AG04450 (cell line): Measurements from ENCODE around the gene SLC41A1. TPM values are rescaled to one million over a fixed set of nuclear protein-coding genes. Genes with fewer than 3 reads are reported as not detected.

Experiments
- CTCF ChIA-PET: fragments of 300-600, 350-600 bp; formaldehyde crosslinking; extraction: SDS; loops from one replicate; lab custom pipeline; 2022; ENCODE audit warnings: antibody characterized with exemption, inconsistent platforms; lab: Charles Lee
- POLR2A ChIA-PET: fragments of 350-600 bp; formaldehyde crosslinking; extraction: SDS; loops from one replicate; lab custom pipeline; 2021; ENCODE audit warnings: antibody characterized with exemption, inconsistent platforms; lab: Yijun Ruan, JAX
- DNase-seq: peaks from one replicate; pipeline ENCODE4 v3.0.0-alpha.2; 2011; ENCODE audit warnings: low read depth, low spot score
- H3K27ac ChIP-seq: one replicate; pipeline ENCODE4 v1.5.1; 2012; ENCODE audit warnings: low read depth, low read length, control low read depth
- H3K27me3 ChIP-seq: one replicate; pipeline ENCODE4 v1.6.0; 2012; ENCODE audit warnings: low read length; ENCODE audit not compliant: control insufficient read depth, insufficient read depth
- H3K4me3 ChIP-seq: 2 replicates; pipeline ENCODE4 v1.5.1; 2011; ENCODE audit warnings: mild to moderate bottlenecking, low read depth, low read length, control low read depth
- H3K9me3 ChIP-seq: 2 replicates; pipeline ENCODE4 v1.5.1; 2012; ENCODE audit warnings: low read length; ENCODE audit not compliant: control insufficient read depth, insufficient read depth
- CTCF ChIP-seq: IDR thresholded peaks from 2 replicates; pipeline ENCODE4 v1.5.1; 2011; ENCODE audit warnings: low read depth, low read length, control low read depth, inconsistent platforms
- polyA plus RNA-seq: library from polyadenylated mRNA; depleted of rRNA; stranded (reverse); fragments of >200 nt; gene quantifications from 2 replicates; pipeline ENCODE4 v1.2.3, GENCODE V29; 2011

SLC41A1 gene
- polyA plus RNA-seq, 1 experiment = 29.0 TPM

DNA sequence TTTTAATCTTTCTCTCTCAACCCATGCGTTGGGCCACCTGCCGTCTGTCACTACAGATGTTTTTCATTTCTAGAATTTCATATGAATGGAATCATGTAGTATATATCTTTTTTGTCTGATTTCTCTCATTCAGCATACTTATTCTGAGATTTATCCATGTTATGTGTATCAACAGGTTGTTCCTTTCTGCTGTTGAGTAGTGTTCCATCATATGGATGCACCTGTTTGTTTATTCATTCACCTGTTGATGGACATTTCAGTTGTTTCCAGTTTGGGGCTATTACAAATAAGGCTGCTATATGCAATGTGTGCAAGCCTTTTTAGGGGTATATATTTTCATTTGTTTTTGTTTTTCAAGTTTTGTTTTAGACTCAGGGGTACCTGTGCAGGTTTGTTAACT, 9.4 kb upstream of the SLC41A1 start:
- H3K27ac ChIP-seq = no peak overlapping the region
- POLR2A ChIA-PET = no interaction called here
- H3K4me3 ChIP-seq = no peak overlapping the region

DNA sequence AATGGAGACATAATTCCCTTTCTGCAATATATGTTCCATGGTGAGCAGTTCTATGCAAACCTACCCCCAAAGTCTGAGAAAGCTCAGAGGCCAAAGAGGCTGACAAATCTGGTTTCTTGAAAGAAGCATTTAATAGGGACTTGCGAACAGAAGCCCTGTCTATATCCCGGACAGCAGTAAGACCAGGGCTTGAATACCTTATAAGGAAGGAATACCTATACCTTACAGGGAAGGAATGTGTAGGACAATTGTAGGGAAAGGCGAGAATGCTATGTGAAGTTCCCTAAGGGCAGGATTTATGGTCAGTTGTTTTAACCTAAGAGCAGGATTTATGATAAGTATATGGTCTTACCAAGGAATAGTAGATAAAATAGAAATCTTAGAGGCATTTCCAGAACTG, 5.0 kb upstream of the SLC41A1 start:
- CTCF ChIA-PET = interaction anchor here (0.6 to 0.9 kb wide), 2 partner anchors 46 to 166 kb away, joined by 3 read pairs; no protein-coding TSS in a partner anchor
- Histone ChIP-seq H3K27me3 (peaks cover 10% of the 10 kb centered on the region), H3K9me3 (no peaks in the 10 kb centered on the region), H3K27ac (no peak overlapping the region), H3K4me3 (no peak overlapping the region)
- DNase-seq = no peak
- POLR2A ChIA-PET = no interaction called here
- no peak for TF ChIP-seq CTCF

More for the DNA sequence above, 9.4 kb upstream of the SLC41A1 start:
- H3K9me3 ChIP-seq = no peaks in the 10 kb centered on the region
- DNase-seq = no peak
- TF ChIP-seq CTCF = no peak
- CTCF ChIA-PET = no interaction called here
- peaks cover 27% of the 10 kb centered on the region for H3K27me3 ChIP-seq

GRCh38 chr1:205817364-205817763, 4.4 kb upstream of the SLC41A1 start:
- Histone ChIP-seq H3K4me3 (no peak overlapping the region), H3K27me3 (peaks cover 10% of the 10 kb centered on the region), H3K27ac (no peak overlapping the region), H3K9me3 (no peaks in the 10 kb centered on the region)
- CTCF ChIA-PET = interaction anchor here (0.6 to 1.2 kb wide), 3 partner anchors 46 to 167 kb away, joined by 3 read pairs; no protein-coding TSS in a partner anchor
- DNase-seq = no peak
- POLR2A ChIA-PET = no interaction called here
- no peak for TF ChIP-seq CTCF

DNA sequence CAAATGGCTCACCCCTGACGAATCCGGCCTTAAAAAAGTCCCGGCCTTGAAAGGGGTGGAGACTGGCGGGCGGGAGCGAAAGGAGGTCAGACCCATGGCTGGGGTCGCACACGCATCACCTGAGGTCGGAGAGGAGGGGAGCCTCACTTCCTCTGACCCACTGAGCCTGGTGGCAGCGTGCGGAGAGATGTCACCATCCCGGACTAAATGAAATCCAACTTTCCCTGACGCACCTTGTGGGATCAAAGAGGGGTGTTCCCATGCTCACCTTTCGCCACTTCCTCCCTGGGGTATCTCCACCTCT, 709 bp upstream of the SLC41A1 start:
- Histone ChIP-seq H3K4me3 (peak overlapping the region; percentile 83), H3K9me3 (no peaks in the 10 kb centered on the region), H3K27ac (no peak overlapping the region), H3K27me3 (peaks cover 5% of the 10 kb centered on the region)
- no peak for TF ChIP-seq CTCF
- POLR2A ChIA-PET = no interaction called here
- no peak for DNase-seq
- CTCF ChIA-PET = interaction anchor here (5.1 kb wide), 1 partner anchor 164 kb away, joined by 35 read pairs; no protein-coding TSS in a partner anchor

DNA sequence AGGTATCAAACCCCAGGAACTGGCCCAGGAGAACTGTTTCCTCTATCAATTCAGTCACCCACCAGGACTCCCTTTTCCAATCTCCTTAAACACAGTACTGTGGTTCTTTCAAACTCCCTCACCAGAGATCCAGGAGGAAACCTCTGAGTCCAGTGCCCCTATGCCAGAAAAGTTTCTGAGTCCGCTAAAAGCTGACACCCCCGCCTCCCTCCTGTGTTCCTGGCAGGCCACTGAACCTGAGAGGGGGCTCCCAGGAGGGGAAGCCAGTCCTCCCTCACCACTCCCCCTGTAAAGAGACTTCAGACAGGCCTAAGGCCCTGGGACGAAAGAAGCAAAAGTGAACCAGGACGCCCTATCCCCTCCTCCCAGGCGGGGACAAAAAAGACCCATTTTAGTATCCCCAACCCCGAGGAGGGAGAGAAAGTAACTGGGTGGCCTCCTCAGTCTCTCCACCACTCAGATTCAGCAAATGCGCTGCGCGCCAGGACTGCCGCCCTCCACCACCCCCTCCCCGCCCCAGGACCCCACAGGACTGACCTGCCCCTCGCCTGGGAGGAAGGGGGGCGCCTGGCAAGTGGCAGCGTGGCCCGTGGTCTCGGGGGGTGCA, 624 bp downstream of the SLC41A1 start:
- DNase-seq = no peak
- Histone ChIP-seq H3K9me3 (no peaks in the 10 kb centered on the region), H3K27me3 (peaks cover 3% of the 10 kb centered on the region), H3K27ac (peak overlapping the region; percentile 57), H3K4me3 (peak overlapping the region; percentile 83)
- POLR2A ChIA-PET = interaction anchor here (1.0 kb wide), 1 partner anchor 26 kb away, joined by 4 read pairs; no protein-coding TSS in a partner anchor
- TF ChIP-seq CTCF = no peak
- CTCF ChIA-PET = interaction anchor here (1.8 to 5.1 kb wide), 3 partner anchors 21 to 165 kb away, joined by 4 to 35 read pairs (median 20); no protein-coding TSS in a partner anchor
